HG03354 (cell line): Measurements from ENCODE around the gene MARCHF3.
"Not testable (repeated sequence)": the region's sequence is repeated elsewhere in the genome, so short reads cannot be mapped to it uniquely, and the experiment has no call there.

ENCODE experiments used
- ATAC-seq: cut with Tn5 transposase; IDR thresholded peaks from one replicate; pipeline ENCODE4 v1.9.1; 2021; ENCODE audit warnings: mild to moderate bottlenecking; ENCODE audit not compliant: unreplicated experiment, poor library complexity, severe bottlenecking

MARCHF3 gene

DNA sequence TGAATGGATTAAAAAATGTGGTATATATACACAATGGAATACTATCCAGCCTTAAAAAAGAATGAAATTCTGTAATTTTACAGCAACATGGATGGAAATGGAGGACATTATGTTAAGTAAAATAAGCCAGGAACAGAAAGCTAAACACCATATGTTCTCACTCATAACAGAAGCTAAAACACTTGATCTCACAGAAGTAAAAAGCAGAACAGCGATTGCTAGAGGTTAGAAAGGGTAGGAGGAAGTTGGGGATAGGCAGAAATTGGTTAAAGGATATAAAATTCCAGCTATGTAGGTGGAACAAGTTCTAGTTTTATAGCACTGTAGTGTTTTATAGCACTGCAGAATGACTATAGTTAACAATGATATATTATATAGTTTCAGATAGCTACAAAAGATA lies 15.8 kb downstream of the MARCHF3 start:
- ATAC-seq, result peak; percentile 35

GRCh38 chr5:127013407-127013806 lies 17.0 kb downstream of the MARCHF3 start:
- no peak for ATAC-seq

DNA sequence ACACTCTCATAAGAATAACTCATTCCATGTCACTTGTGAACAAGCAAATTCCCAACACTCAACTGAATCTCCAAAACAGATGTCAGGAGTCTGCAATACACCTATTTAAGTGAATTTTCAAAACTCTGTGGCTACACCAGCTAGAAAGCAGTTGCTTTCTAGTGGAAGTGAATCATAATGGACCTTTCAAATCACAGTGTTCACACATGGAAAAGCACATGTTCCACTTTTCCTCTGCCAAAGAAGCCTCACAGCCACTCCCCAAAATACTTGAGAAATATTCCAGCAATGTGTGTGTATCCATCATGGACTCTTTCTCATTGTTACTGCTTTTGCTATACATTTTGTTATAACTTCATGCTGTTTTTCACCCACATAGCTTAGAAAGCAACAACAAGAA lies 17.4 kb downstream of the MARCHF3 start:
- ATAC-seq, result no peak

DNA sequence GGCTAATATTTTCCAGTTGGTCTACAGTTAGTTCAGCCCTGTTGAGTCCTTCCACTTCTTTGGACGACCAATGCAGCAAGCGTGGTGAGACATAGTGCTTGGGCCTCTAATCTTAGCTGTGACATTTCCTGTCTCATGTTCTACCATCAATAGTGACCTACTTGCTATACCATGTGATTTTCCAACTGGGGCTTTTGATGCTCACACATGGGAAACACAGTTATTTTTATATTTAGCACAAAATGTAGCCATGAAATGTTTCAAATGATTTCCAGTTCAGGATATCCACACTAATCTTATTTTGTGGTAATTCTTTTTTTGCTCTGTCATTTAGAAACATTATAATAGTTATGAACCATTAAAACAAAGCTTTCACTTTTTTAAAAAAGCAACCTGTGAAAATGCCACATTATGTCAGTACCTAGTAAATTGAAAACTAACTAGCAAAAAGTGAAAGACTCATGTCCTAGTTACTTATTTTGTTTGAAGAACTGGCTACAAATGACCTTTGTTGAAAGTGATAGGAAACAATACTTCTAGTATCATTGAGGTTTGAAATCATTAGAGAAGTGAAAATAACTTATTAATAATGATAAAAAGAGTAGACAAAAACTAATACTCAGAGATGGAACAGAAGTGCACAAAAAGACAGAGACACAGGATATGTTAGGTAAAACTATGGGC lies 18.3 kb downstream of the MARCHF3 start:
- ATAC-seq, result peak; percentile 86

DNA sequence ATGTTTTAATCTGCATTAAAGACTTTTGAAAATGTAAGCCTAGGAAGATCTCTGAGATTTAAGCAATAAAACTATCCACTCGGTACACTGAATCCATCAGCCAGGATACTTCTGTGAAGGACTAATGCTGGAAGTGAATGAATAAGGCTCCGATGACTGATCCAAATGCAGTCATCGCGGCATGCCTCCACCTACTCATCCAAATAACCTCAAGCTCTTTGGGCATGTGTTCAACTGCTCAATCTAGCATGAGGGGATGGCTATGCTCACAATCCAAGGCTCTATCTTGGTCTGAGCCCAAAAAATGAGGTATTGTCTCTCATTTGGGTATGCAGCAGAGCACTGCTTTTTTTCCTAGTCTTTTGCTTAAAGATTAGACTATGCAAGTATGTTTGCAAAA lies 19.2 kb downstream of the MARCHF3 start:
- no peak for ATAC-seq

- ATAC-seq, result no peak
These were observed 20.0 kb downstream of the MARCHF3 start for GRCh38 chr5:127010362-127010761.

GRCh38 chr5:127009784-127010183 lies 20.6 kb downstream of the MARCHF3 start:
- no peak for ATAC-seq

DNA sequence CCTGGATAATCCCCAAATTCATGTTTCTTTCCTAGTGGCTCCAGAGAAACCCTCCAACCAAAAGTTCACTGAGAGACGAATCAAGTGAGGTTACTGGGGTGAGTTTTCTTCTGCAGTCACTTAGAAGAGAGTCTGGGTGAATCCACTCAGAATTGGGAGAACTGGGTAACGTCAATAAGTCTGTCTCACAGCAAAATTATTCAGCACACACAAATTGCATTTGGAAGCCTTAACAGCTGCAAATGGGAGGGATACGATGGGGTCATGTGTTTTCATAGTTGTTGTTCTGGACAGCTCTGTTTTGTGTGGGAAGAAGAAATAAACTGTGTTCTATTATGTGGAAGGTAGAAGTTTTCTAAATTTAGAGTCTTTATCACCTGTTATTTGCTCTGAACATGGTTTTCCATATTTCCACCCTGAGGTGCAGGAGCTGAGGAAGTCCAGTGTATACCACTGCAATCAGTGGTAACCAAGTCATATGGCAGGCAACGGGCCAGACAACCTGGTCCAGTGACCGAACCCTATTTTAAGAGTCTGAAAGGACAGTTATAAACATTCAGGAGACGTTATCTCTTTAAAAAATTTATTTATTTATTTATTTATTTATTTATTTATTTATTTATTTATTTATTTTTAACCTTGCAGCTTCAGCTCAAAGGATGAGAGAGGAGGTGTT lies 21.9 kb downstream of the MARCHF3 start:
- no peak for ATAC-seq

- ATAC-seq, result no peak
These were observed 22.8 kb downstream of the MARCHF3 start for GRCh38 chr5:127007522-127007921.

DNA sequence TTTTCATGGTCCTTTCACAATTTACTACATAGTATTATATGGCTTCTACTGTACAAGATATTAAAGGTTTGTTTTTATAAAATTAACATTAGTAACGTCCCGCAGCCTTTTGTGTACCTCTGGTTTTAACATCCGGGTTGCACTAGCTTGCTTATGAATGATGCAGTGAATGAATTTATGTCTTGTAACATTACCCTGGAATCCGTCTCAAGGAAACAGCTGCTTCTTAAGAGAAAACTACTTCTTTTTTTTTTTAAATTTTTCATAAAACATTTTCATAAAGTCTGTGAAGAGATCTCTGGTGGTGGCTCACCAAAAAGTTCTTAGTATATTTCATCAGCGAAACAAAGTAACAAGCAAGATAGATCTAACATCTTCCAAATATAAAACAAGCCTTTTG lies 23.6 kb downstream of the MARCHF3 start:
- ATAC-seq, result no peak

- ATAC-seq, result not testable (repeated sequence)
These were observed 25.1 kb downstream of the MARCHF3 start for GRCh38 chr5:127005282-127005681.

DNA sequence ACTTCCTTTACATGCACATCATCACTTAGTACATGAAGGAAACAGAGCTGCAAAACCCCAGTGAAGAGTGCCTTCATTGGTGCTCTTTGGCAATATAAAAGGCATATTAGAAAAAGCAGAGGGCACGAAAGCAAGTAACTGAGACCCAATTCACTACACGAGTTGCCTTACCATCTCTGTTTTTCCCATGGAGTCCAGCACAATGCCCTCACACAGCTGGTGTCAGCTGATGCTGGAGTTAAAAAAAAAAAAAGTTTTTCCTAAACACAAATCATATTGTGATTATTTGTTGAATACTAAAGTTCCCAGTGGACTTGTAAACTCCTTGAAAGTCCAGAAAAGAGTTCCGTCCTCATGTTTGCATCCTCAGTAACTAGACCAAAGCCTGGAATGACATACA lies 25.6 kb downstream of the MARCHF3 start:
- ATAC-seq, result no peak

DNA sequence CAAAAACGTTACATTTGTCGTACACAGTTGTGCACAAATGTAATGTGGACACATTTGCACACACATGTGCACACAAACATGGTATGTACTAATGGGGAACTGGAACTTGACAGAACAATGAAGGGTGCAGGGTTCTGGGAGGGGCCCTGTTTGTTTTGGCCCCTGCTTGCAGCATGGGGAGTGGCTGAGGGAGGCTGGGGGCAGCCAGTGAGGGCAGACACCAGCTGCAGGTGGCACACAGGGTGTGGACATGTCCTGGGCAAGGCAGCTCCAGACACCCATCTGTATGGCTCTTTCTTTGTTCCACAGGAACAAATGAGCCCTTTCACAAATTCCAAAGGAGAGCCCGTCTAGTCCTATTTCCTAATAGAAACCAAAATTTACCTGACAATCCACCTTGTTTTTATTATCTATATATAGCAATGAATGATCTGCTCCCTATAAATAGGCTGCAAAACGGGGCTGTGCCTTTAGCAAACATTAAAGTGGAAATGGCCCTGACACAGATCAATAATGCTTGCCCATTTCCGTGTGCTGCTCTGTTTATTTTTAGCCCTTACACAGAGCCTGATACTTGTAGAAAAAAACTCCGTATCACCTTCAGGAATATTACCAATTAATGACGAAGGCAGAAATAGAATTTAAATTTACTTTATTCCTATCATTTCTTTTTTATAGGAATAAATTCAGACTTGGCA lies 26.4 kb downstream of the MARCHF3 start:
- no peak for ATAC-seq

- ATAC-seq, result no peak
These were observed 28.0 kb downstream of the MARCHF3 start for GRCh38 chr5:127002390-127002789.

- no peak for ATAC-seq
These were observed 28.6 kb downstream of the MARCHF3 start for GRCh38 chr5:127001621-127002296.

- no peak for ATAC-seq
These were observed 31.3 kb downstream of the MARCHF3 start for GRCh38 chr5:126998895-126999570.

GRCh38 chr5:126998201-126998631 lies 32.1 kb downstream of the MARCHF3 start:
- ATAC-seq, result peak; percentile 81

GRCh38 chr5:126995689-126996088 lies 34.7 kb downstream of the MARCHF3 start:
- no peak for ATAC-seq

DNA sequence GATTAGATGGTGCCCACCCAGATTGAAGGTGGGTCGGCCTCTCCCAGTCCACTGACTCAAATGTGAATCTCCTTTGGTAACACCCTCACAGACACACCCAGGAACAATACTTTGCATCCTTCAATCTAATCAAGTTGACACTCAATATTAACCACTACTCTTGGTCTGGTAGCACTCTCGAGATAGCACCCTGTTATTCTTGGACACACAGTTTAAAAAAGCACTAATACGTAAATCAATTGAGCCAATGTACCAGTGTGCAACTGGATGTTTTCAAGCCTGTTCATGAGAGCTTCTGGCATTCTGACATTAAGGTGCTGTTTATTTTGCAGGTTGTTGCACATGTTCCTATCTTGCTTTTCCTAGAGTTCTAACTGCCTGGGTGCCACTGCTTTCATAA lies 35.3 kb downstream of the MARCHF3 start:
- no peak for ATAC-seq

DNA sequence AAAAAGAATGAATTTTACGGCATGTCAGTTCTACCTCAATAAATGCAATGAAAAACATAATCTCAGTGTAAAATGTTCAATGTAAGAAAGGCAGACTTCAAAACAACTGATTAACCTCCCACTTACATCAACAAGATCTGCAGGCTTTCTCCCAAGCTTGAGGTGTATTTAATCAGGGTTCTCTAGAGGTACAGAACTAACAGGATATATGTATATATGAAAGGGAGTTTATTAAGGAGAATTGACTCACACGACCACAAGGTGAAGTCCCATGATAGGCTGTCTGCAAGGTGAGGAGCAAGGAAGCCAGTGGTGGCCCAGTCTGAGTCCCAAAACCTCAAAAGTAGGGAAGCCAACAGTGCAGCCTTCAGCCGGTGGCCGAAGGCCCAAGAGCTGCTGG lies 35.9 kb downstream of the MARCHF3 start:
- ATAC-seq, result no peak
